NT2/D1 (cell line): Measurements from ENCODE around the gene NFYC.

Experiments
- DNase-seq: peaks from one replicate; pipeline ENCODE4 v3.0.0-alpha.2; 2011; ENCODE audit warnings: low read depth, low spot score
- H3K27me3 ChIP-seq: 2 replicates; pipeline ENCODE4 v1.6.0; 2011; ENCODE audit warnings: mild to moderate bottlenecking; ENCODE audit not compliant: insufficient read length, insufficient read depth
- H3K36me3 ChIP-seq: 2 replicates; pipeline ENCODE4 v1.6.1; 2011; ENCODE audit warnings: mild to moderate bottlenecking, low read length, mixed read lengths; ENCODE audit not compliant: insufficient read depth, insufficient read length
- H3K4me1 ChIP-seq: 2 replicates; pipeline ENCODE4 v1.5.1; 2011; ENCODE audit not compliant: insufficient read depth, insufficient read length
- H3K4me3 ChIP-seq: 2 replicates; pipeline ENCODE4 v1.5.1; 2011; ENCODE audit warnings: low read depth; ENCODE audit not compliant: insufficient read length
- H3K9ac ChIP-seq: 2 replicates; pipeline ENCODE4 v1.6.0; 2011; ENCODE audit warnings: low read depth; ENCODE audit not compliant: insufficient read length
- H3K9me3 ChIP-seq: 2 replicates; pipeline ENCODE4 v1.5.1; 2011; ENCODE audit warnings: mild to moderate bottlenecking, low read length; ENCODE audit not compliant: insufficient read depth
- SUZ12 ChIP-seq: IDR thresholded peaks from 2 replicates; pipeline ENCODE4 v1.6.1; 2011; ENCODE audit not compliant: insufficient read length, insufficient read depth; ENCODE audit errors: extremely low read depth
- YY1 ChIP-seq: IDR thresholded peaks from 2 replicates; pipeline ENCODE4 v1.6.1; 2011; ENCODE audit not compliant: insufficient read length, insufficient read depth
- ZNF274 ChIP-seq: IDR thresholded peaks from 2 replicates; pipeline ENCODE4 v1.6.1; 2011; ENCODE audit warnings: mild to moderate bottlenecking, low read depth, low read length

The NFYC gene

GRCh38 chr1:40749817-40750216 lies 58.3 kb downstream of the NFYC start:
- Histone ChIP-seq H3K27me3 (no peaks in the 10 kb centered on the region), H3K9ac (no peak overlapping the region), H3K9me3 (no peaks in the 10 kb centered on the region), H3K4me3 (no peak overlapping the region), H3K4me1 (no peaks in the 10 kb centered on the region), H3K36me3 (peaks cover 66% of the 10 kb centered on the region)
- no peak for TF ChIP-seq YY1
- TF ChIP-seq ZNF274, result no peak
- TF ChIP-seq SUZ12, result no peak
- no peak for DNase-seq

- Histone ChIP-seq H3K27me3 (no peaks in the 10 kb centered on the region), H3K9me3 (no peaks in the 10 kb centered on the region), H3K4me1 (no peaks in the 10 kb centered on the region), H3K36me3 (peaks cover 73% of the 10 kb centered on the region), H3K9ac (no peak overlapping the region), H3K4me3 (no peak overlapping the region)
- DNase-seq, result no peak
- TF ChIP-seq SUZ12 (no peak), YY1 (no peak), ZNF274 (no peak)
These were observed 59.0 kb downstream of the NFYC start for GRCh38 chr1:40750451-40750908.

GRCh38 chr1:40751802-40752201 lies 60.3 kb downstream of the NFYC start:
- H3K9ac ChIP-seq, result no peak overlapping the region
- no peak for DNase-seq
- TF ChIP-seq YY1, result no peak
- no peak for TF ChIP-seq SUZ12
- TF ChIP-seq ZNF274, result no peak
- no peak overlapping the region for H3K4me3 ChIP-seq
- peaks cover 86% of the 10 kb centered on the region for H3K36me3 ChIP-seq
- no peaks in the 10 kb centered on the region for H3K27me3 ChIP-seq
- H3K9me3 ChIP-seq, result no peaks in the 10 kb centered on the region
- H3K4me1 ChIP-seq, result no peaks in the 10 kb centered on the region

GRCh38 chr1:40753142-40753882 lies 61.8 kb downstream of the NFYC start:
- Histone ChIP-seq H3K9ac (no peak overlapping the region), H3K36me3 (peaks cover 90% of the 10 kb centered on the region), H3K4me1 (no peaks in the 10 kb centered on the region), H3K27me3 (no peaks in the 10 kb centered on the region), H3K4me3 (no peak overlapping the region), H3K9me3 (no peaks in the 10 kb centered on the region)
- no peak for TF ChIP-seq YY1
- TF ChIP-seq ZNF274, result no peak
- no peak for TF ChIP-seq SUZ12
- no peak for DNase-seq

GRCh38 chr1:40754201-40754600 lies 62.7 kb downstream of the NFYC start:
- Histone ChIP-seq H3K36me3 (peaks cover 90% of the 10 kb centered on the region), H3K4me3 (no peak overlapping the region), H3K9ac (no peak overlapping the region), H3K9me3 (no peaks in the 10 kb centered on the region), H3K4me1 (no peaks in the 10 kb centered on the region), H3K27me3 (no peaks in the 10 kb centered on the region)
- TF ChIP-seq SUZ12, result no peak
- TF ChIP-seq YY1, result no peak
- TF ChIP-seq ZNF274, result no peak
- DNase-seq, result no peak

- Histone ChIP-seq H3K4me1 (no peaks in the 10 kb centered on the region), H3K4me3 (no peak overlapping the region), H3K9ac (no peak overlapping the region), H3K27me3 (no peaks in the 10 kb centered on the region), H3K36me3 (peaks cover 89% of the 10 kb centered on the region), H3K9me3 (no peaks in the 10 kb centered on the region)
- no peak for DNase-seq
- no peak for TF ChIP-seq SUZ12
- no peak for TF ChIP-seq YY1
- TF ChIP-seq ZNF274, result no peak
These were observed 63.6 kb downstream of the NFYC start for GRCh38 chr1:40755067-40755466.

GRCh38 chr1:40756523-40756922 lies 65.0 kb downstream of the NFYC start:
- no peak overlapping the region for H3K9ac ChIP-seq
- TF ChIP-seq YY1, result no peak
- no peak for TF ChIP-seq ZNF274
- TF ChIP-seq SUZ12, result no peak
- H3K4me1 ChIP-seq, result no peaks in the 10 kb centered on the region
- no peaks in the 10 kb centered on the region for H3K9me3 ChIP-seq
- H3K27me3 ChIP-seq, result no peaks in the 10 kb centered on the region
- no peak for DNase-seq
- H3K36me3 ChIP-seq, result peaks cover 91% of the 10 kb centered on the region
- H3K4me3 ChIP-seq, result no peak overlapping the region

GRCh38 chr1:40757084-40757483 lies 65.6 kb downstream of the NFYC start:
- DNase-seq, result no peak
- Histone ChIP-seq H3K4me1 (no peaks in the 10 kb centered on the region), H3K27me3 (no peaks in the 10 kb centered on the region), H3K4me3 (no peak overlapping the region), H3K36me3 (peaks cover 90% of the 10 kb centered on the region), H3K9me3 (no peaks in the 10 kb centered on the region), H3K9ac (no peak overlapping the region)
- TF ChIP-seq SUZ12 (no peak), ZNF274 (no peak), YY1 (no peak)
